ENCODE data around the gene CRELD2. TPM values are rescaled to one million over a fixed set of nuclear protein-coding genes. Genes with fewer than 3 reads are reported as not detected.
A peak's percentile ranks its signal among the peaks of the same experiment; 100 is the strongest.

The CRELD2 gene
- total and polyA plus RNA-seq, 2 of the 13 experiments (the other 11 are each of a cell fraction or from before 2014, with no cell fraction given): 17.2 to 44.7 TPM

GRCh38 chr22:49934891-49935557, 16.6 kb downstream of the CRELD2 start:
- H3K9ac ChIP-seq (ENCODE audit: insufficient read depth, low read depth, low read length): peak overlapping the region; percentile 65; the same call in 1 of the 2 replicates
- ChIA-PET POLR2A (interaction anchor here (0.6 to 10.5 kb wide), 4 partner anchors 17 to 175 kb away, joined by 3 to 283 read pairs (median 63); partner anchors contain the start of gene PIM3), CTCF (ENCODE audit: low intra/inter-chr PET ratio, low total read pairs) (no interaction called here)
- no peaks in the 10 kb centered on the region for H4K20me1 ChIP-seq (ENCODE audit: insufficient read depth, low read length)
- H3K27ac ChIP-seq (ENCODE audit: extremely low read length, insufficient read depth, low read length): no peak overlapping the region
- 20% methylated on average over 20 of the region's 56 CpGs for WGBS (ENCODE audit: low lambda C conversion rate)
- H3K4me3 ChIP-seq (replicated peaks in 1 of 3; ENCODE audit: insufficient read depth in 1 of 3, low read depth in 2 of 3, low read length in 3 of 3): peak overlapping the region in 2 of 3 experiments; percentile 38 to 65; a peak in 4 of 6 replicates
- H3K79me2 ChIP-seq (ENCODE audit: insufficient read depth, low read length): no peaks in the 10 kb centered on the region
- BruUV-seq (replicated peaks): no TSS peak
- no peaks in the 10 kb centered on the region for H3K9me3 ChIP-seq (ENCODE audit: low read length)
- TF ChIP-seq, protein P1, sequence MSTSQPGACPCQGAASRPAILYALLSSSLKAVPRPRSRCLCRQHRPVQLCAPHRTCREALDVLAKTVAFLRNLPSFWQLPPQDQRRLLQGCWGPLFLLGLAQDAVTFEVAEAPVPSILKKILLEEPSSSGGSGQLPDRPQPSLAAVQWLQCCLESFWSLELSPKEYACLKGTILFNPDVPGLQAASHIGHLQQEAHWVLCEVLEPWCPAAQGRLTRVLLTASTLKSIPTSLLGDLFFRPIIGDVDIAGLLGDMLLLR (CRISPR knock-in tag; IDR thresholded peaks at IDR 0.05): no peak
- TF ChIP-seq, protein P2, sequence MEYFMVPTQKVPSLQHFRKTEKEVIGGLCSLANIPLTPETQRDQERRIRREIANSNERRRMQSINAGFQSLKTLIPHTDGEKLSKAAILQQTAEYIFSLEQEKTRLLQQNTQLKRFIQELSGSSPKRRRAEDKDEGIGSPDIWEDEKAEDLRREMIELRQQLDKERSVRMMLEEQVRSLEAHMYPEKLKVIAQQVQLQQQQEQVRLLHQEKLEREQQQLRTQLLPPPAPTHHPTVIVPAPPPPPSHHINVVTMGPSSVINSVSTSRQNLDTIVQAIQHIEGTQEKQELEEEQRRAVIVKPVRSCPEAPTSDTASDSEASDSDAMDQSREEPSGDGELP (IDR thresholded peaks at IDR 0.05; ENCODE audit: borderline replicate concordance, low read depth): peak; percentile 53; the same call in 1 of the 2 replicates
- TF ChIP-seq MAZ (IDR thresholded peaks at IDR 0.05; ENCODE audit: borderline replicate concordance, low read depth, low read length): 0 out of 2 replicates have a peak, but pooled peaks have one; percentile 17
- TF ChIP-seq MAZ (CRISPR knock-in tag; IDR thresholded peaks at IDR 0.05; ENCODE audit: low read depth): no peak
- TF ChIP-seq NR1H2 (CRISPR knock-in tag; IDR thresholded peaks at IDR 0.05; ENCODE audit: borderline replicate concordance, low read depth): no peak
- TF ChIP-seq SRSF1 (optimal IDR thresholded peaks at IDR 0.05; ENCODE audit: low read depth, low read length): peak; percentile 34
- TF ChIP-seq KLF9 (CRISPR knock-in tag; IDR thresholded peaks at IDR 0.05; ENCODE audit: low read depth): no peak
- no peak for TF ChIP-seq SMAD1 (CRISPR knock-in tag; IDR thresholded peaks at IDR 0.05; ENCODE audit: borderline replicate concordance, low read depth)
- no peak for TF ChIP-seq RBFOX2 (IDR thresholded peaks at IDR 0.05; ENCODE audit: low read depth, low read length)
- TF ChIP-seq SCMH1 (CRISPR knock-in tag; IDR thresholded peaks at IDR 0.05; ENCODE audit: borderline replicate concordance): no peak
- peaks cover 83% of the 10 kb centered on the region for H3K4me1 ChIP-seq (ENCODE audit: insufficient read depth, low read length)
- intact Hi-C loops (cut with micrococcal nuclease; ENCODE audit: unreplicated experiment) (loop anchor here (5.0 kb wide), 1 partner anchor 32 kb away; no protein-coding TSS in a partner anchor), in situ Hi-C loops (cut with HindIII; ENCODE audit: extremely low pct_ligation_motif_present, low pct_unique_long_range_greater_than_20kb) (loop anchor here (5.0 kb wide), 3 partner anchors 32 to 97 kb away; no protein-coding TSS in a partner anchor)
- ATAC-seq (no peak), FAIRE-seq (no peak), DNase-seq (ENCODE audit: low spot score) (no peak)
- no peaks in the 10 kb centered on the region for H3K36me3 ChIP-seq (replicated peaks in 1 of 2; ENCODE audit: control insufficient read depth in 1 of 2, insufficient read depth in 2 of 2, low read length in 2 of 2)
- H3K27me3 ChIP-seq (ENCODE audit: control insufficient read depth in 1 of 2, insufficient read depth in 2 of 2, low read length in 2 of 2): peaks cover 0 to 6% of the 10 kb centered on the region in 2 experiments; a peak in 4 of 5 replicates
- H2AFZ ChIP-seq (ENCODE audit: low read length): no peak overlapping the region
- H3K4me2 ChIP-seq (ENCODE audit: low read depth, low read length): peak overlapping the region; percentile 76

All from HepG2 (cell line).